ENCODE data around the gene WDR59. TPM values are rescaled to one million over a fixed set of nuclear protein-coding genes. Genes with fewer than 3 reads are reported as not detected.

The WDR59 gene
- polyA plus RNA-seq, 1 donor (not counting 4 experiments of a cell fraction or from before 2014, with no cell fraction given) = 59.7 TPM

DNA sequence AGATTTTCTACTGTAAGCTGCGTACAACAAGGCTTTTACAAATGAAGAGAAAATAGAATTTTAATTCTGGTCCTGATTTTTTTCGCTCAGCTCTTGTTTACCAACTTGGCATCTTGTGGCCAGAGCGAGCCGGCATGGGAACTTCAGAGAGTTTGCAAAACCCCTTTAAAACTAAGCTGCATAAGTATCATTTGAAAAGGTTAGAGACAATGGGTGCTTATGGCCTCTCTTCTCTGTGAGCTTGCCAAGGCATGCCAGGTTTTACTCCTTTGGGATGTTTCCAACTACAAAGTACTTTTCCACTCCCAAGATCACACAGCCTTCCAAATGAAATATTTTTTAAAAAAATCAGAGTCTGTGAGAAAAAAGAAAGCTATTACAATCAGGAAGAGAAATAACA, 147.9 kb downstream of the WDR59 start:
- H4K20me1 ChIP-seq (ENCODE audit: control insufficient read depth, extremely low read depth, insufficient read depth, low read length) = no peaks in the 10 kb centered on the region
- no peak overlapping the region for H3K9ac ChIP-seq (ENCODE audit: control insufficient read depth, extremely low read depth, insufficient read depth, low read length)
- no peak for TF ChIP-seq EZH2 (IDR thresholded peaks at IDR 0.05; ENCODE audit: low read length)
- TF ChIP-seq, protein P1, sequence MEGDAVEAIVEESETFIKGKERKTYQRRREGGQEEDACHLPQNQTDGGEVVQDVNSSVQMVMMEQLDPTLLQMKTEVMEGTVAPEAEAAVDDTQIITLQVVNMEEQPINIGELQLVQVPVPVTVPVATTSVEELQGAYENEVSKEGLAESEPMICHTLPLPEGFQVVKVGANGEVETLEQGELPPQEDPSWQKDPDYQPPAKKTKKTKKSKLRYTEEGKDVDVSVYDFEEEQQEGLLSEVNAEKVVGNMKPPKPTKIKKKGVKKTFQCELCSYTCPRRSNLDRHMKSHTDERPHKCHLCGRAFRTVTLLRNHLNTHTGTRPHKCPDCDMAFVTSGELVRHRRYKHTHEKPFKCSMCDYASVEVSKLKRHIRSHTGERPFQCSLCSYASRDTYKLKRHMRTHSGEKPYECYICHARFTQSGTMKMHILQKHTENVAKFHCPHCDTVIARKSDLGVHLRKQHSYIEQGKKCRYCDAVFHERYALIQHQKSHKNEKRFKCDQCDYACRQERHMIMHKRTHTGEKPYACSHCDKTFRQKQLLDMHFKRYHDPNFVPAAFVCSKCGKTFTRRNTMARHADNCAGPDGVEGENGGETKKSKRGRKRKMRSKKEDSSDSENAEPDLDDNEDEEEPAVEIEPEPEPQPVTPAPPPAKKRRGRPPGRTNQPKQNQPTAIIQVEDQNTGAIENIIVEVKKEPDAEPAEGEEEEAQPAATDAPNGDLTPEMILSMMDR (optimal IDR thresholded peaks at IDR 0.05 in 1 of 3, IDR thresholded peaks at IDR 0.05 in 1 of 3, conservative IDR thresholded peaks at IDR 0.05 in 1 of 3; ENCODE audit: extremely low read depth in 1 of 3, insufficient read depth in 2 of 3, low read length in 3 of 3) = no peak
- dilution Hi-C loops (cut with MboI; ENCODE audit: extremely low pct_ligation_motif_present, low sequenced_read_pairs) = no loop called here
- H3K4me3 ChIP-seq (ENCODE audit: control insufficient read depth in 2 of 3, extremely low read depth in 1 of 3, insufficient read depth in 2 of 3, low read depth in 1 of 3, low read length in 3 of 3) = peak overlapping the region in 1 of 3 experiments; percentile 22
- no peaks in the 10 kb centered on the region for H3K9me3 ChIP-seq (ENCODE audit: control insufficient read depth, low read depth, low read length)
- H3K36me3 ChIP-seq (ENCODE audit: control insufficient read depth in 2 of 2, extremely low read depth in 1 of 2, insufficient read depth in 2 of 2, low read length in 2 of 2) = no peaks in the 10 kb centered on the region
- FAIRE-seq = no peak
- H3K27ac ChIP-seq (ENCODE audit: control insufficient read depth, insufficient read depth, low read length) = no peak overlapping the region
- peak overlapping the region; percentile 54 for H3K4me2 ChIP-seq (ENCODE audit: control insufficient read depth, extremely low read depth, insufficient read depth, low read depth, low read length)
- no peaks in the 10 kb centered on the region for H3K27me3 ChIP-seq (ENCODE audit: control insufficient read depth, extremely low read depth, insufficient read depth, low read length)
- DNase-seq (ENCODE audit: low read depth, low spot score) = no peak
- no peaks in the 10 kb centered on the region for H3K79me2 ChIP-seq (ENCODE audit: control insufficient read depth, insufficient read depth, low read length)
- H3K4me1 ChIP-seq (ENCODE audit: control insufficient read depth, extremely low read depth, insufficient read depth, low read length) = peaks cover 10% of the 10 kb centered on the region
- peak overlapping the region; percentile 40 for H2AFZ ChIP-seq (ENCODE audit: control insufficient read depth, low read length)
- no peaks in the 10 kb centered on the region for H3K9me1 ChIP-seq (ENCODE audit: control insufficient read depth, extremely low read depth, insufficient read depth, low read length)

DNA sequence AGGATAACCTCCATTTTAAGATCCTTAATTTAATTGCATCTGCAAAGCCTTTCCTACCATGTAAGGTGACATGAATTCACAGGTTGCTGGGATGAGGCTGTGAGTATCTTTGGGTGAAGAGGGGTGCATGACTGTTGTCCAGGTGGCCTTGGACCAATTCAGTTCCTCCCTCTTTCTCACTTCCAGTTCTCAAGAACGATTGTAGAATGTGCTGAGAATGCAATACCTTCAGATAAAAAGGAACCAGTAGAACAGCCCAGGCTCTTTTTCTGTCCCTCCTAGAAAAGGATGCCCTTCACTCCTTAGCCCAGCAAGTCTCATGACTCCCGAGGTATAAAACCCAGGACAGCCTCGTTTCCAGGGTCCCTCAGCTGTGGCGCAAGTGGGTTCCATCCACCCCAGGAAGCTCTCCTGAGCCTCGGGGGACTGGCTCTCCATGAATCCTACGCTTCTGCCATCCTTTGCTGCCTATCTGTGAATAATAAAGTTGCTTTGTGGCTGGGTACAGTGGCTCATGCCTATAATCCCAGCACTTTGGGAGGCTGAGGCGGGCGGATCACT, 148.7 kb downstream of the WDR59 start:
- no peaks in the 10 kb centered on the region for H3K9me1 ChIP-seq (ENCODE audit: control insufficient read depth, extremely low read depth, insufficient read depth, low read length)
- FAIRE-seq (no peak), DNase-seq (ENCODE audit: low read depth, low spot score) (no peak)
- H4K20me1 ChIP-seq (ENCODE audit: control insufficient read depth, extremely low read depth, insufficient read depth, low read length) = no peaks in the 10 kb centered on the region
- no peaks in the 10 kb centered on the region for H3K79me2 ChIP-seq (ENCODE audit: control insufficient read depth, insufficient read depth, low read length)
- H3K27ac ChIP-seq (ENCODE audit: control insufficient read depth, insufficient read depth, low read length) = no peak overlapping the region
- no peak overlapping the region for H3K9ac ChIP-seq (ENCODE audit: control insufficient read depth, extremely low read depth, insufficient read depth, low read length)
- no peak for TF ChIP-seq EZH2 (IDR thresholded peaks at IDR 0.05; ENCODE audit: low read length)
- TF ChIP-seq, protein P1 (optimal IDR thresholded peaks at IDR 0.05 in 1 of 3, IDR thresholded peaks at IDR 0.05 in 1 of 3, conservative IDR thresholded peaks at IDR 0.05 in 1 of 3; ENCODE audit: extremely low read depth in 1 of 3, insufficient read depth in 2 of 3, low read length in 3 of 3) = no peak
- H3K36me3 ChIP-seq (ENCODE audit: control insufficient read depth in 2 of 2, extremely low read depth in 1 of 2, insufficient read depth in 2 of 2, low read length in 2 of 2) = no peaks in the 10 kb centered on the region
- no peak overlapping the region for H2AFZ ChIP-seq (ENCODE audit: control insufficient read depth, low read length)
- H3K27me3 ChIP-seq (ENCODE audit: control insufficient read depth, extremely low read depth, insufficient read depth, low read length) = no peaks in the 10 kb centered on the region
- H3K9me3 ChIP-seq (ENCODE audit: control insufficient read depth, low read depth, low read length) = no peaks in the 10 kb centered on the region
- dilution Hi-C loops (cut with MboI; ENCODE audit: extremely low pct_ligation_motif_present, low sequenced_read_pairs) = no loop called here
- peaks cover 8% of the 10 kb centered on the region for H3K4me1 ChIP-seq (ENCODE audit: control insufficient read depth, extremely low read depth, insufficient read depth, low read length)
- H3K4me2 ChIP-seq (ENCODE audit: control insufficient read depth, extremely low read depth, insufficient read depth, low read depth, low read length) = no peak overlapping the region
- no peak overlapping the region for H3K4me3 ChIP-seq (ENCODE audit: control insufficient read depth in 2 of 3, extremely low read depth in 1 of 3, insufficient read depth in 2 of 3, low read depth in 1 of 3, low read length in 3 of 3)

All from keratinocyte (primary cell).